HG03565 (cell line): ENCODE measurements around the gene EXT2.

Experiments
- ATAC-seq: cut with Tn5 transposase; IDR thresholded peaks from one replicate; pipeline ENCODE4 v1.9.1; 2021; ENCODE audit warnings: mild to moderate bottlenecking, moderate library complexity; ENCODE audit not compliant: unreplicated experiment

EXT2 gene

DNA sequence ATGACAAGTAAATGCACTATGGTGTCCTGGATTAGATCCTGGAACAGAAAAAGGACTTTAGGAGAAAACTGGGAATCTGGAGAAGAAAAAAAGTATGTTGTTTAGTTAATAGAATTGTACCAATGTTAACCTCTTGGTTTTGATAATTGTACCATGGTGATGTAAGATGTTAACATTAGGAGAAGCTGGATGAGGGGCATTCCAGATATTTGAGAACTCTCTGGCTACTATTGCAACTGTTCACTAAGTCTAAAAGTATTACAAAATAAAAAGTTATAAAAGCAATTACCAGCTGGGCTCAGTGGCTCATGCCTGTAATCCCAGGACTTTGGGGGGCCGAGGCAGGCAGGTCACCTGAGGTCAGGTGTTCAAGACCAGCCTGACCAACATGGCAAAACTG, 66.5 kb downstream of the EXT2 start:
- no peak for ATAC-seq

DNA sequence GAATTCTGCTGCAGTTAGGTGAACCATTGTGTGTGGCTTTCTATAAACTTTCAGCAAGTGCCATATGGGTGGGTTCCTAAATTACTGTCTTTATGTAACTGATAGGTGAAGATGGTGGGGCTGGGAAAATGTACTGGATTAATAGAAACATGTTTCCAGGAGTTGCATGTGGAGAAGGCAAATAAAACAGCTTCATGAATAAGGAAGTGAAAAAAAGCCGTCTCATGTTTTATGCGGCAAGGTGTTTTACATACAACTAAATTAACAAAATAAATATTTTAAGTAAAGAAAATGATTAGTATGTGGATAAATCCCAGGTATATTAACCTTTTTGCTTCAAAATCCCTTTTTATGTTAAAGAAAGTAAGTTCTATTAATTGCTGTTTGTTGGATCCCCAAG, 67.2 kb downstream of the EXT2 start:
- ATAC-seq: no peak

DNA sequence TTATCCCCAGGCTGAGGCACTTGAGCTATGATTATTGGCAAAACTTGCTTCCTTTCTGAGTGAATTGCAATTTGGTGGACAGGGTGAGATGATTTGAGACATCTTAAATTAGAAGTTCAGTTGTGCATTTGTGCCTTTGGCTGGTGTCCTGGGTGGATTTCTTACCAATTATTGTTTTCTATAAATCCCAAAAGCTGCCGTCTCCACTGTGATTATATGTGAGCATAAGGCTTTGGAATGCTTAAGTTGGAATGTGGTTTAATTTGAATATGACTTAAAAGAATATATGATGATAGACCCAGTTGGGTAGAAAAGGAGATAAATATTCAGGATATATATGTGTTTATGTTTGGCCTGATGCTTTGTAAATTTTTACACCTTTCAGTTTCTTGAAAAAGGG, 70.0 kb downstream of the EXT2 start:
- no peak for ATAC-seq

DNA sequence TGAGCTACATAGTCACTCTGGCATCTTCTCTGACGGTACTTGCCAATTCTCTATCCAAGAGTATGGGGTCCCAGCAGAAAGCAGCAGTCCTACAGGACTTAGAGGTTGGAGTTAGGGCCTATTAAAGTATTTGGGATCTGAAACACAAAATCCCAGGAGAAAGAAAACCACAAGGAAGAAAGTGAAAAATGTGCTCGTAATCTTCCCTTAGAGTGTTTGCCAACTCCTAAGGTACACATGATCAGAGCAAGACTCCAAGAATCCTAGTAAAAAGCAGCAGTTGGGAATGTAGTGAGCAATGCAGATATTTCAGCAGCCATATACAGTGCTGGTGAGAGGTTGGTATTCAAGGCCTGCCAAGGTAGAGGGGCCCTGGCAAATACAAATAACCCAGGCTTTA, 71.6 kb downstream of the EXT2 start:
- no peak for ATAC-seq

DNA sequence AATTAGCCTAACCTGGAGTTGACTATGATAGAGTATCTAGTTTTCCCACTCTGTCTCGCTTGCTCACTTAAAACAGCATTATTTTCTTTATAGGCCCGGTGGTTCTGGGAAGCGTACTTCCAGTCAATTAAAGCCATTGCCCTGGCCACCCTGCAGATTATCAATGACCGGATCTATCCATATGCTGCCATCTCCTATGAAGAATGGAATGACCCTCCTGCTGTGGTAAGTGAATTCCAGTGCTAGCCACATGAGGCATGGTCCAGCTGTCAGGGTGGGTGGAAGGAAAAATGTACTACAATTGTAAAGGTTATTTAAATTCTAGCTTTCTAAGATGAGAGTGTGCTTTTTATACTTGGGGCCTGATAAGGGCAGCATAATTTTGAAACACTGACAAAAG, 76.0 kb downstream of the EXT2 start:
- ATAC-seq: no peak

DNA sequence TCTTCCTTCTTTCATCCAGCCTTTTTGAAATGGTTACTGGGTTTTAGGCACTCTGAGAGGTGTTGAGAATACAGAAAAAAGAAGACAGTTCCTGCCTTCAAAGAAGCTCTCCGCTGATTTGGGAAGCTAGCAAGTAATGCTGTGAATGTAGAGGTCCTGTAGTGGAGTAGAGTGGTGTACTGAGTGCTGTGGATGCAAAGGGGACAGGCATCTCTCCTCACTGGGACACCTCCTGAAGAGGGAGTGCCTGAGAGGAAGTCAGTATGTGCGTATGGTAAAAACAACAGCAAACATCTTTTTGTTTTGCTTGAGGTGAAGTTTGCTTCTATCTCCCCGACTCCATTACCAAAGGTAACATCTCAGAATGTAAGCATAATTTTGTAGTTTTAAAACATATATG, 77.5 kb downstream of the EXT2 start:
- ATAC-seq: no peak

DNA sequence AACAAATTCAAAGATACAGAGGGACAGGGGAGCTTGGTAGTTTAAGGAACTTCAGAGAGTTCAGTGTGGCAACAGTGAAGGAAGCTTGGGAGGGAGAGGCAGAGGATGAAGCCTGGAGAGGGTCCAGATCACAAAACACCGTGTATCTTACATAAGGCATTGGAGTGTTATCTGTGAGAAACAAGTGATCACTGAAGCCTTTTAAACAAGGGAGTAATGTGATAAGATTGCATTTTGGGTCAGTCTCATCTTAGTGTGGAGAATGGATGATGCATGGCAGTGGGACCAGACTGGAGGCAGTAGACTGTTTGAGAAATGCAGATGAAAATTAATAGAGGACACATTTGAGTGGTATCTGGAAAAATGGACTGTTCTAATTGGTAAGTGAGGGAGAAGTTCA, 79.4 kb downstream of the EXT2 start:
- no peak for ATAC-seq

DNA sequence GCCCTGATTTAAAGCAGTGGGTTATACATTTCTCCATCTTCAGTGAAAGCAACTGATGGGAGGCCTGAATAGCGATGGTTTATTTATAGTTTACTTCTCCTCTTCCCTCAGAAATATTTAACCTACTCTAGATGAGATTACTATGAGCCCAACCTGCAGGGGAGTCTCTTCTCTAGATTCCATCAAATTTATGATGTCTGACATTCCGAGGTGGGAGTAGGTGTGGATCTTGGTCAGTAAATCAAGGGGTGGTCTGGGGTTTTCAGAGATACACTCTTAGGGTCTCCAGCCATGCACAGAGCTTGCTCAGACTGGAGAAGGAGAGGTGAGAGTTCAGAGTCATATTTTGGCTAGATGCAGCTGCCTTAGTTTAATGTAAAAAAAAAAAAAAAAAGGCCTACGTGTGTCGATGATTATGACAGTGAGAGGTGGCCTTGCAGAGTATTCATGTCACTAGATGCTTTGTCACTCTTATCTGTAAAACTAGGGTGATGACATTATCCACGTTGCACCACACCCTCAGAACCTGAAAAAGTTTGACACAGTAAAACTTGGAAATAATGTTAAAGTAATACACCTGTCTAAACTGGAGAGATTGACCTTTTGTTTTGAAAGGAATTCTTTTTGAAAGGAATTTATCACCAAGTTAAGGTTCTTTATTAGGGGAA, 81.2 kb downstream of the EXT2 start:
- no peak for ATAC-seq

DNA sequence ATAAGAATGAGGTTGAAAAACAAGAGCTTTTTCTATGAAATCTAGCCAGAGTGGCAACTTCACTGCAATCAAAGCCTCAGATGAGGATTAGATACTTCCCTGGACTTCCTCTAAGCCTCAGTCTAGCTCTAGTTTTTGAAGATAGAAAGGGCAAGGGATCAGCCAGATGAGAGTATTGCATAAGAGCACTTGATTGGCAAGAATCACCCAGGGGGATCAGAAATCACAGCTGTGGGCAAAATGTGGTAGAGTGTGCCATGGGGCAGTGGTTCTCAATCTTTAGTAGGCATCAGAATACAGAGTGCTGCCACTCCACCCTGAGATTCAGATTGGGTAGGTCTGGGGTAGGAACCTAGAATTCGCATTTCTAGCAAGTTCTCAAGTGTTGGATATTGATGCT, 82.4 kb downstream of the EXT2 start:
- ATAC-seq: no peak

DNA sequence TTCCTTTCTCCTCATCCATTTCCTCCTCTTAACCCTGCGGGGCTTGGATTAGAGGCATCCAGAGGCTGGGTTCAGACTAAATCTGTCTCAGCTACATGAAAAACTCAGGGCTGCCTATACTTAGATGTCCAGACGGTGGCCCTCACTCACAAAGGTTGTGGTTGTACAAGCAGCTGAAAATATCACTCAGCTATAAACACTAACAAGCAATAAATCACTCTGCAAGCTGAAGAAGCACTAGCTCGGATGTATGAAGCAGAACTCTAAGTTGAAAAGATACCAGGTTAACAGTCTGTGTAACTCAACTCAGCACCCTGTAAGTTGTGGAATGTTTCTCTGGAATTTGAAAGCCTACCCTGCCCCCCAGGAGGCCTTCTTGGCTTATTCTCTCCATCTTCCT, 82.9 kb downstream of the EXT2 start:
- ATAC-seq: no peak

DNA sequence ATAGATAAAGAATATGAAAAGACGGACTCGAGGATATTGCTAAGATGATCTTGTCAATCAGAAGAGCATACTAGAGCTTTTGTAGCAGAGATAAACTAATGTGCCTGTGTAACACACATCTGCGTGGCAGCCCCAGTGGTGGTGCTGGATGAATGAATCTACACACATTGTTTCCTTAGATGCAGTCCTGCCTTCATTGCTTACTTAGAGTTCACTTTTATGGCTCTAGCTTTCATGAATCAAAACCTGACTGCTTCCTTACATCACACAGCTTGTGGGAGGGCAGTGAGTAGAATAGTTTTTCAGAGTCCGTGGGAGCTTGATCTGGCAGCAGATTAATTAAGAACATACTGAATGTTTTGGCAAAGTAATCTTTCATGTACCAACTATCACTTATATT, 83.7 kb downstream of the EXT2 start:
- ATAC-seq: no peak

DNA sequence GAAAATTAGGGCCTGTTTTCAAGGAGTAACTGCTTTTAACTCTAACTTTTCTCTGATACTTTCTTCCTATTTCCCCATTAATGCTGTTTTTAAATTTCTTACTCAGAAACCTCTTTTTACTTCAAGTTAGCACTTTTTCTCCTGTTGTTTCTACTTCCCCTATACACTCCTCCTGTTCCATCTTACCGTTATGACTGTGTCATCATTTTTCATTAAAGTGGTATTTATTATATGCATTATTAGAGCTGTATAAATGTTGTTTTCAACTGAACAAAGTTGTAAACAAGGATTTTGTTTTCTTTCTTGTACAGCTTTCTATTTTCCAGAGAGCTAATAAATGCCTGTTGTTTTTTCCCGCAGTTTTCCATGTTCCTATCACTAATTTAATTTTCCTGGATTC, 84.6 kb downstream of the EXT2 start:
- no peak for ATAC-seq

DNA sequence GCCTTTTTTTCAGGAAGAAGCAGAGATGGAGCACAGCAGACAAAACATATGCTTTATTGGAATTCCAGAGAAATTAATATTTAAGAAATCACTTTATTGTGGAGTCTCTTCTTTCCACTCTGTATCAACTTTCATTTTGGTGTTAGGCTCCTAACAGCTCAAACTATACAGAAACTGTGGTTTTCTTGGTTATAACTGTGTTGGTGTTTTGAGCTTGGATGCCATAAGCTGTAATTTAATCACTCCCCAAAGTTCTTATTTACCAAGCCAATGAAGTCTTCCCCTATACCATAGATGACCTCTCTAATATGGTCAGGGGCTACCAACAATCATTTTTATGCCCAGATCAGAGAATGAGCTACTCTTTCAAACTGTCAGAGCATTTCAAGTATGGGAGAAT, 90.0 kb downstream of the EXT2 start:
- no peak for ATAC-seq

DNA sequence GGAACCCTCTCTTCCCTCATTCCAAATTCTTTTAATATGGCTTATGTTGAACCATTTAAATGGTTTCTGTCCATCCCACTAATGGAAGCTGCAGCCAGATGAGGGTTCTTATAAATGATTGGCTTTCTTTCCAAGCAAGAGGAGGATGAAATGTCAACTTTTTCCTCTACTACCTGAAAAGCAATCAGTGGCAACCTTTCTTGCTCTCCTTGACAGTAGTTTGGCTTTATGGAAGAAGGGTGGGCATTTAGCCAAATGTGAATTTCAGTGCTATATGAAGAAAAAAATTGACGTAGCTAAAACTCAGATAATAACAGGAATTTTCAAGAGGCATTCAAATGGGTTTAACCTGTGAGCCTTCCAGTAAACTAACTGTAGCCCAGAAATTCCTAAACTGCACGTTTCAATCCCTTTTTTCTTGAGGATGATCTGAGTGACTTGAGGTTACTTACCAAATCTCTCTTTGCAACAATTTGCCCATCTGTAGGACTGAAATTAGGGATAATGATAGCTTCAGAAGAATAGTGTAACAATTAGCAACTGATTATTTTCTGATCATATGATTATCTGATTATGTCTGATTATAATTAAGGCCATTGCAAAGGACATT, 90.9 kb downstream of the EXT2 start:
- no peak for ATAC-seq

DNA sequence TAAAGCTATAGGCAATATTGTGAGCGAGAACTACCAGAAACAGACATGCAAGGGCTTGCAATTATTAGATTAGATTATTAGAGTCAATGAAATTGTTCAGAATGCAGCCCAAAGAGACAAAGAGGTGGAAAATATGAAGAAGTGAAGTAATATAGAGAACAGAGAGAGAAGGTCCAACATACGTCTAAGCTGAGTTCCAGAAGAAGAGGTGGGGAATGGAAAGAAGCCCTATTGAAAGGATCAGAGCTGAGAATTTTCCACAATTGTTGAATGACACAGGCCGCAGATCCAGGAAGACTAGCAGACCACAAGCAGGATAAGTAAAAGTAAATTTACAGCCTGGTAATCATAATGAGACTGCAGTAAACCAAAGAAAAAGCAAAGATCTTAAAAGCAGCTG, 93.2 kb downstream of the EXT2 start:
- ATAC-seq: no peak

DNA sequence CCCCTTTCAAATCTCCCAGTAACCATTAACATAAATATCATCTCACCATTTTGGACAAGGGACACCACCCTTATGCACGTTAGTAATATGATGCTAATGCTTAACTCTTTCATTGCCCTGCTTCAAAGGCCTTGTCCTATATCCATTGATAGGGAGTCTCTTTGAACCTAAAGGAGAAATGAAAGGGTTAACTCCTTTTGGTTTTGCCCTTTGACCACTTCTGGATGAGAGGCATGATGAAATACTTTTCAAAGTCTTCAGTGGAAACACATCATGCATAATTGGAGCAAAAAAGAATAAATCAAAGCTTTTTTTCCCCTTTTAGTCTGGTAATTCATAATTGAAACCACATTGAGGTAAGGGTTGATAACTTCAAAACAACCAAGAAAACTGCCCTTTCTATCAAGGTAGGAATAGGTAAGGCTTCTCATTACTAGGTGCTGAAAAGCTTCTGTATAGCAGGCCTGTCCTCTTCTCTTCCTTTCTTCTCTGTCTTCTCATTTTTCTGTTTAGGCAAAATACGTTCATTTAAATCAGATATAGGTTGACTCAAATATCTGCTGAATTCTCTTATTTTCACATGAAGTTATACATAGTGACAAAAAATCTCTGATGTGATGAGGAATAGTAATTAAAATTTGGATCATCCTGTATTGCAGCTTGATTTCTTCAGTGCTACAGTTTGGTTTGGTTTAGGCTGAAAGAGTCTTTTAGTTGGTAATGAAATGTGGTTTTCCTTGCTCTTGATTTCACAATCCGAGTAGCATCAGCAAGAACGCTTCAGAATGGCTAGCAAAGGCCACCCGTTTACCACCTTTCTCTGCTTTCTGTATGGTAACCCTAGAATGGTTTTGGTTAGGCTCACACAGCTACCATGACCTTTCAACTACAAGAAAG, 94.8 kb downstream of the EXT2 start:
- no peak for ATAC-seq

DNA sequence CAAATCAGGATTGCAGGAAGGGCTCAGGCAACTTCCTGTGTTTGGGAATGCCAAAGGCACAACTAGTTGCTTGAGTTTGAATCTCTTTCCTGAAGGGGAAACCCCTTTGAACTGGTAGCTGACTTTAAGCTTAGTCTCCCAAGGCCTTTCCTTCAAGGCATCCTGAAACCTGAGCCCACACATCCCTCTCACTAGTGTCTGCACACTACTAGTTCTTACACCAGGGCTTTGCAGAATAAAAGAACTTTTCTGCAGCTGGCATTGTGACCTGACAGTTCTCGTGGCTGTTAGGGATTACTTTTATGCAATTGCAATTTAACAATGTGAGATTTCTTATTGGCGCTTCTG, 95.4 kb downstream of the EXT2 start:
- ATAC-seq: no peak

DNA sequence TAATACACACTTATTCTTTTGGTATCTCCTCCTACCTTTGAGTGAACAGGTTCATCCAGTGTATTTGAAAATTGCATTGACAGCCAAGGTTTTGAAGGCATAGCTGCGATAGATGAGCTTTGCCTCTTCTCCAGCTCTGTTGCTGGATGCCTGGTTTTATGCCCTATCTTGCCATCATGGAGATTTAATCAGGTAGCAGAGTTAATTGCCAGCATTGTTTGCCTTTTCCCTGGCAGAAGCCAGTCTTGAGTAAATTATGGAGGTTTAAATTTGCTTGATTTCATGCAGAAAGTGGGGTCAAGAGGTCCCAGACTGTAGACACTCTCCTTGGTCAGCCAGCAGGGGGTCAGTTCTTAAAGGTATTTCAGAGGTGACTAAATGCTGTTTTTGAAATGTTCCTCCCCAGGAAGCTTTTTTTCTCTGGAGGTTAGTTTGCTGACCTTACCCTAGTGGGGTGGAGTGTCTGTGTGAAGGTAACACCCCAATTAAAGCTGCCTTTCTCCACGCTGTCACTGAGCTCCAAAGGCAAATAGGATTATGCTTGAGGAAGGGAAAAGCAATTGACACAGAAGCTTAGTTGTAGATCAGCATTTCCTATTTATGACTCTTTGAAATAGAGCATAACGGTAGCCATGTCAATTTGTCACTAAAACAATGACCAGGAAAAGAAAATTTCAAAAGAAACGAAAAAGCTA, 96.0 kb downstream of the EXT2 start:
- ATAC-seq: no peak

DNA sequence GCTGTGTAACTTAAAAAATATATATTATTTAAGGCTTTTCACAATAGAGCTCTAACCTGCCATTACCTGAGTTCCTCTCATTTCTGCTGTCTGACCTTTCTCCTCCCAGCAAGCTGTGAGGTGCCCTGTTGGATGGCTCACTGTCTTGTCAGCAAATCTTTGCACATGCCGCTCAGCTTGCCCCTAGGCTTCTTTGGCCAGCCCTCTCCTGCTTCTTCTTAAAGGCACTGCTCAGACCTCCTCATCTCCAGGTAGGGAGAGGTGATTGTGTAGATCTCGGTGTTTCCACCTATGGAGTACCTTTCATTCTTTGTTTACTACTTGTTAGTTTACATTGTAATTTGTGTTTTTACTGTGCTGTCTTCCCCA, 96.5 kb downstream of the EXT2 start:
- ATAC-seq: no peak

DNA sequence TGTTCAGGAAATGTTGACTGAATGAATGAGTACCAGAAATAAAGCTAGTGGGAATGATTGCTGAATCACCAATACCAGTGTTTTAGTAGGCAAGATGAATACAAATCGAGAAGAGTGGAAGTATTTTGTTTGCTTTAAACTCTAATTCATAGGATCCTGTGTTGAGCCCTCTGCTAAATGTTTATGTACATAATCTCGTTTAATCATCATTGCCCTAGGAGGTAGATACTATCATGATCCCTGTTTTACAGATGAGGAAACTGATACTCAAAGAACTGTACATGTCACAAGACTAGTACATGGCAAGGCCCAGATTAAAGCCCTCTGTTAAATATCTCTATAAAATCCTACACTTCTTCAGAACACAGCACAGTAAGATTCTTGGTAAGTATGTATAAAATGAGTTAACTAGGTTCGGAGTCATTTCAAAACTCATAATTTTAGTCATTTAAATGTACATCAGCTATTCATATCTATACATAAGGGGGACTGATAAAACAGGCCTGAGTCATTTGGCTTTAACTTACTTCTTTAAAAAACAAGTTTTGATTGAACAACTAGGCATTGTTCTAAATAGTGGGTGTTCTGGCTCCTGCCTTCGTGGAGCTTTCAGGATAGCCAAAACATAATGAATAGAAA, 97.1 kb downstream of the EXT2 start:
- ATAC-seq: peak; percentile 41

DNA sequence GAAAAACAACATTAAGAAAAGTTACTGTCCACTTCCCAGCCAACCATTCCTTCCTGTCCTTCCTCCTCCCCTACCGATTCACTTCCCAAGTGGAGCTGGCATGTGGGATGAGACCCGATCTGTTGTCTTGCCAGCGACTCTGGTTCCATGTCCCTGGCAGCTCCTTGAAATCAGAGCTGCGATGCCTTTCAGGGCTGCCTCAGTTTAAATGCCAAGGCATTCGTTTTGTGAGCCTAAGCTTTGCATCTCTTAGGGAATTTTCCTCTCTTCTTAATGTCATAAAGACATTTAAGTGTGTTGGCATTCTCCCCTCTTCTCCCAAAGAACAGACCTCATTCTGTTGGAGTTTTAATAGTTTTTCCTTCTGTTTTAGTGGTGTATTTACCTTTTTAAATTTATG, 98.4 kb downstream of the EXT2 start:
- ATAC-seq: no peak
